Subcutaneous abdominal adipose tissue (tissue), 5 donors: ENCODE measurements around the gene VSTM2A.
"Not testable (repeated sequence)": the region's sequence is repeated elsewhere in the genome, so short reads cannot be mapped to it uniquely, and the experiment has no call there.

ENCODE experiments used
- H3K27ac ChIP-seq: one replicate; pipeline ENCODE4 v1.7.0; 2013; ENCODE audit warnings: low read depth, mild to moderate bottlenecking, inconsistent platforms, low read length, moderate library complexity
- H3K27me3 ChIP-seq, 5 donors: one replicate each; pipeline ENCODE4 v1.7.0; 2013; ENCODE audit warnings: low read length in 5 of 5, inconsistent platforms in 1 of 5; ENCODE audit not compliant: control insufficient read depth in 5 of 5, insufficient read depth in 4 of 5
- H3K36me3 ChIP-seq, 5 donors: one replicate each; pipeline ENCODE4 v1.7.0; 2013; ENCODE audit warnings: low read length in 5 of 5; ENCODE audit not compliant: control insufficient read depth in 5 of 5, insufficient read depth in 5 of 5
- H3K4me1 ChIP-seq, 5 donors: one replicate each; pipeline ENCODE4 v1.7.0; 2013; ENCODE audit warnings: low read length in 5 of 5, mild to moderate bottlenecking in 3 of 5, moderate library complexity in 1 of 5; ENCODE audit not compliant: control insufficient read depth in 5 of 5, insufficient read depth in 5 of 5
- H3K4me3 ChIP-seq, 5 donors: one replicate each; pipeline ENCODE4 v1.7.0; 2013; ENCODE audit warnings: low read length in 5 of 5, low read depth in 1 of 5
- H3K9ac ChIP-seq, 5 donors: one replicate each; pipeline ENCODE4 v1.7.0; 2013; ENCODE audit warnings: low read length in 5 of 5, mild to moderate bottlenecking in 4 of 5, moderate library complexity in 3 of 5
- H3K9me3 ChIP-seq, 5 donors: one replicate each; pipeline ENCODE4 v1.7.0; 2013; ENCODE audit warnings: low read length in 5 of 5; ENCODE audit not compliant: control insufficient read depth in 5 of 5
- donor health status: healthy.
- donor health status: healthy.
- donor health status: healthy.
- donor health status: healthy.
- donor health status: healthy.

VSTM2A gene

GRCh38 chr7:54541669-54542625, at the start of gene VSTM2A:
TSS of gene VSTM2A (plus strand) at chr7:54542375. CDS start at chr7:54542731, 356 bp downstream.
- Histone ChIP-seq H3K9ac (no peak within 1 kb of the TSS), H3K27me3 (peaks cover 39 to 47% (median 41%) of the 10 kb centered on the region in 5 donors), H3K4me3 (peak within 1 kb of the TSS in 4 of 5 donors; percentile 36 to 63 (median 42)), H3K36me3 (no peaks in the 10 kb centered on the region), H3K4me1 (peaks cover 0 to 14% (median 14%) of the 10 kb centered on the region in 5 donors), H3K27ac (no peak within 1 kb of the TSS), H3K9me3 (peaks cover 0 to 2% (median 0%) of the 10 kb centered on the region in 5 donors)

GRCh38 chr7:54504531-54504930, 37.6 kb upstream of the VSTM2A start:
- H3K27me3 ChIP-seq, H3K4me3 ChIP-seq, H3K36me3 ChIP-seq, H3K9ac ChIP-seq, H3K27ac ChIP-seq, H3K4me1 ChIP-seq, H3K9me3 ChIP-seq: not testable (repeated sequence)

DNA sequence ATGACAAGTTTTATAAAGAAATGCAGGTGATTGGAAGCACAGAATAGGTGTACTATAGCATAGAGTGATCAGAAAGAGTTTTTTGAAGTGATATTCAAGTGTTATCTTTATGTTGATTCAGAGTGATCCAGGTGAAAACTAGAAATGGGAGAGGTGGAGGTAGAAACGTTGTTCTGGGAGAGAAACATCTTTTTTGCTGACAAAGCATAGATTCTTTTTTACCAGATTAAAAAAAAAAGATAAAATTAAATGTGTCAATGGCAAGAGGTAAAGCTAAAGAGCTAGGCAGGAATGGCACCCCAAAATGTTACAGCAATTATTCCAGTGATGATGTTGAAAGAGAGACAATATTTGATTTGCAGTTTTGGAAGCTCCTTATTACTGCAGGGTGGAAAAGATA, 12.6 kb upstream of the VSTM2A start:
- Histone ChIP-seq H3K27ac (no peak overlapping the region), H3K9ac (no peak overlapping the region), H3K4me1 (no peaks in the 10 kb centered on the region), H3K36me3 (no peaks in the 10 kb centered on the region), H3K27me3 (no peaks in the 10 kb centered on the region), H3K9me3 (peaks cover 0 to 10% (median 2%) of the 10 kb centered on the region in 5 donors), H3K4me3 (no peak overlapping the region)

DNA sequence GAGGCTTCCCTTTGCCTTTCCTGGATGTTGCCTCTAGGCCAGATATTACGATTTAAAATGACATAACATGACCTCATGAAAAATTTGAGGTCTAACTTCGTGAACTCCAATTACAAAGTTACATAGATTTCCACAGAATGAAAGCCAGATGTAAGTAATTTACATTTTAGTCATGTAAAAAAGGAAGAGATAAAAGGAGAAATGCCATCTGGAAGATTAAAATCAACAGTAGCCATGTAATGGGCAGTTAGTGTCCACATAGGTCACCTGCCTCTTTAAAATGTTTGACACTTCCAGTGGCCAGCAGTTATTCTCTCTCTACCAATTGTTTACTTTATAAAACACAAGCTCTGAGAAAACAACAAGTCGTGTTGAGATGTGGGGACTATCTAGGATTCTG, 4.1 kb upstream of the VSTM2A start:
- no peak overlapping the region for H3K27ac ChIP-seq
- no peak overlapping the region for H3K9ac ChIP-seq
- no peak overlapping the region for H3K4me3 ChIP-seq
- H3K9me3 ChIP-seq, result peaks cover 0 to under 1% (median 0%) of the 10 kb centered on the region in 5 donors
- no peaks in the 10 kb centered on the region for H3K36me3 ChIP-seq
- peaks cover 17 to 19% (median 17%) of the 10 kb centered on the region in 5 donors for H3K27me3 ChIP-seq
- peaks cover 0 to 10% (median 9%) of the 10 kb centered on the region in 5 donors for H3K4me1 ChIP-seq

DNA sequence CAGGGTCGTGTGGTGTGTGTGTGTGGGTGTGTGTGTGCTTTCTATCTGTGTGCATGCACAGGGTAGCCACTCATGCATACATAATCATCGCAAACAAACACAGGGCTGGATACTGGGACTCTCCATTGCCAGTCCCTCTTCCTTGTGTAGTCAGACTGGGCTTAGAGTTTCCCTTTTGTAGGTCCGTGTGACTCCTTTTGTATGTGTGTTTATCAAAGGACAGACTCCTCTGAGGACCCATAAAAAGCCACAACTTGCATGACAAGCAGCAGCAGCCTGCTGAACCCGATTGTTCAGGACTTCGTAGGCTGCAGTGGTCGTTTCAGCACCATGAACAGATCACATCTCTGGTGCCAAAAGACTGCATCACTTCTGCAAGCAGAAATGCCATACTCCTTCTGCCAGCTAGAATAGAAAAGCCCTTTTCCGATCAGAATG, 895 bp downstream of the VSTM2A start:
- Histone ChIP-seq H3K27me3 (peaks cover 39 to 48% (median 41%) of the 10 kb centered on the region in 5 donors), H3K9ac (no peak overlapping the region), H3K4me1 (peaks cover 0 to 16% (median 14%) of the 10 kb centered on the region in 5 donors), H3K9me3 (peaks cover 0 to 2% (median 0%) of the 10 kb centered on the region in 5 donors), H3K27ac (no peak overlapping the region), H3K36me3 (no peaks in the 10 kb centered on the region), H3K4me3 (no peak overlapping the region)

DNA sequence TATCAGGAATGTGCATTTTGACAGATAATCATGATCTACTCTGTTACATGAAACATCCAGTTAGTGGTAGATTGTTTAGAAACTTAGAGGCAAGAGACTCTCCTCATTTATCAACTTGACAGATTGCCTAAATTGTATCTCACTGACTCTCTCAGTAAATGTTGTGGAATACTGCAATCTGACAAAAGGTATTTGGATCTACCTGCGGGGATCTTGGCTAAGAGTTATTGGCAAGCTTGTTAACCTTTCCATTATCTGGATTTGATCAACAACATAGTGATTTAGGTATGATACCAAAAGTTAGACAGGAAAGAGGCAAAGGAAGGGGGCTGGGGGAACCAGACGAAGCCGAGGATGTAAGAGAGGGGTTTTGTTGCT, 2.0 kb downstream of the VSTM2A start:
- Histone ChIP-seq H3K4me3 (no peak overlapping the region), H3K9me3 (peaks cover 0 to 2% (median 0%) of the 10 kb centered on the region in 5 donors), H3K27me3 (peaks cover 39 to 48% (median 41%) of the 10 kb centered on the region in 5 donors), H3K36me3 (no peaks in the 10 kb centered on the region), H3K9ac (no peak overlapping the region), H3K4me1 (peaks cover 0 to 16% (median 14%) of the 10 kb centered on the region in 5 donors), H3K27ac (no peak overlapping the region)

DNA sequence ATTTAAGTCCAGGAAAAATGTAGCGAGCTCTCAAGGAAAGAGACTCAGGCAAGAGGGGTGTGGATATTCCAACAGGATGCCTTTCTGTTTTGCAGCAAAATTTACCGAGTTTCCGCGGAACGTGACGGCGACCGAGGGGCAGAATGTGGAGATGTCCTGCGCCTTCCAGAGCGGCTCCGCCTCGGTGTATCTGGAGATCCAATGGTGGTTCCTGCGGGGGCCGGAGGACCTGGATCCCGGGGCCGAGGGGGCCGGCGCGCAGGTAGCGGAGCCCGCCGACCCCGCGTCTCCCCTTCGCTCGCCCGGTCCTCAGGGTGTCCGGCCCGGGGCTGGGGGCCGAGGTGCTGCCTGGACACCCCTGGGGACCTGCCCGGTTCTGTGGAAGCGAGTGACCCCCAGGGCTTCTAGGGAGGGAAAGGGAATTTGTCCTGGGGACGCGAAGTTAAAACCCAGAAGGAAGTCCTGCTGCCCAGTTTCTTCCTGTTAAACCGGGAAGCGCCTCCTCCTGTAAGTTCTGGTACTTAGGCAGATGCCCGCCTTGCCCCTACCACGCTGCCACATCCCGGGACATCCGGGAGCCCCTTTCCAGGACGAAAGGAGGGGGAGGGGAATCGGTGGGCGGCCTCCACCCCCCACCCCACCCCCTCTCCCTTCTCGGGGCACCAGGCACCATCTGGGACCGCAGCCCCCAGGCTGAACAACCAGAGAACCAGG, 2.5 kb downstream of the VSTM2A start:
- Histone ChIP-seq H3K9me3 (peaks cover 0 to 2% (median 0%) of the 10 kb centered on the region in 5 donors), H3K36me3 (no peaks in the 10 kb centered on the region), H3K9ac (no peak overlapping the region), H3K4me3 (no peak overlapping the region), H3K4me1 (peaks cover 0 to 16% (median 14%) of the 10 kb centered on the region in 5 donors), H3K27ac (no peak overlapping the region), H3K27me3 (peaks cover 39 to 48% (median 41%) of the 10 kb centered on the region in 5 donors)

- H3K4me3 ChIP-seq, result no peak overlapping the region
- H3K27me3 ChIP-seq, result peaks cover 39 to 48% (median 41%) of the 10 kb centered on the region in 5 donors
- H3K9ac ChIP-seq, result no peak overlapping the region
- H3K36me3 ChIP-seq, result no peaks in the 10 kb centered on the region
- H3K27ac ChIP-seq, result no peak overlapping the region
- peaks cover 0 to 2% (median 0%) of the 10 kb centered on the region in 5 donors for H3K9me3 ChIP-seq
- H3K4me1 ChIP-seq, result peaks cover 0 to 16% (median 14%) of the 10 kb centered on the region in 5 donors
Measured at GRCh38 chr7:54545241-54545563, 3.0 kb downstream of the VSTM2A start.

DNA sequence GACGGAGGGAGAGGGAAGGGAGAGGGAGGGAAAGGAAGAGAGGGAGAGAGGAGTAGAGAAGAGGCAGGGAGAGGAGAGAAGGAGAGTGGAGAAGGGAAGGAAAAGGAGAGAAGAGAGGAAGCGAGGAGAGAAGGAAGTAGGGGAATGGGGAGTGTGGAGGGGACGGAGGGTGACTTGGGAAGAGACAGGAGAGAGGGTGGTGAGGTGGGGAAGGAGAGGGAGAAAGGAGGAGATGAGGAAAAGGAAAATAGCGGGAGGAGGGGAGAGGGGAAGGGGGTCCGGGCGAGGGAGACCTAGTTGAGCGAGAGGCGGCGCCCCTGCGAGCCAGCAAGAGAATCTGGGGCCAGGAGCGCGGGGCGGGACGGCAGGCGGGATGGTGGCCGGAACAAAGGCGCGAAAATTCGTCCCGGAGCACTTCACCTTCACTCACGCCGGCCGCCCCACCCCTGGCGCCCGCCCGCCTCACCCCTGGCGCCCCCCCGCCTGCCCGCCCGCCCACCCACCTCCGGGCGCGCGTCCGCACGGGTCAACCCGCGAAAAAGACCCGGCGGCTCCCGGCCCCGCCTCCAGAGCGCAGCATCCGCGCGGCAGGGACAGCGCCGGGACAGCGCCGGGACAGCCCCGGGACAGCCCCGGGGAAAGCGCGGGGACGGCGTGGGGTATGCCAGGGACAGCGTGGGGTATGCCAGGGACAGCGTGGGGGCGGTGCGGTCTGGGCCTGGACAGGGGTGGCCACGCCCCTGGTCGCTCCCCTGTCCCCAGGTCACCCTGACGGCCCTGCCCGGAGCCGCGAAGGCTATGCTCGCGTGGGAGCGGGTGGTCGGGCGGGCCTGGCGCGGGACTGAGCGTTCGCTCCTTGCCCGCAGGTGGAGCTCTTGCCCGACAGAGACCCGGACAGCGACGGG, 4.2 kb downstream of the VSTM2A start:
- H3K36me3 ChIP-seq, result no peaks in the 10 kb centered on the region
- H3K9ac ChIP-seq, result no peak overlapping the region
- H3K9me3 ChIP-seq, result peaks cover 0 to 2% (median 0%) of the 10 kb centered on the region in 5 donors
- H3K4me1 ChIP-seq, result peaks cover 0 to 16% (median 14%) of the 10 kb centered on the region in 5 donors
- no peak overlapping the region for H3K27ac ChIP-seq
- no peak overlapping the region for H3K4me3 ChIP-seq
- H3K27me3 ChIP-seq, result peaks cover 39 to 44% (median 41%) of the 10 kb centered on the region in 5 donors
